Measurements from ENCODE around the gene MMP13.

DNA sequence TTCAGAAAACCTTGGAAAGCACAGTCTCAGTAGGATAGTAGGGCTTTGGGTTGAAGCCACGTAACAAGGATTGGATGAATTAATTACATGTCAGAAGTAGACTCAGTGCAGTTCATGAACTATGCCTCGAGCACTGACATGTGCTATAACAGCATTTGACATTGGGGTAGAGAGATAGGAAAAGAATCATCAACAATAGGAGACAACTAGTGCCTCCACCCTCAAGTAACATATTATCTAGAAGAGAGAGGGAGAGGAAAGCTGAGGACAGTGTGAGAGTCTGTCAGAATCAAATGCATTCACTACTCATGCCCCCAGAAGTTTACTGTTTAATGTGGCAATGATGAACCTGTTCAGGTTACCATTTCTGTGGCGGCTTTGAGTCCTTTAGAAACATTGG is 26.4 kb downstream of the MMP13 start:
- TF ChIP-seq, protein P1, sequence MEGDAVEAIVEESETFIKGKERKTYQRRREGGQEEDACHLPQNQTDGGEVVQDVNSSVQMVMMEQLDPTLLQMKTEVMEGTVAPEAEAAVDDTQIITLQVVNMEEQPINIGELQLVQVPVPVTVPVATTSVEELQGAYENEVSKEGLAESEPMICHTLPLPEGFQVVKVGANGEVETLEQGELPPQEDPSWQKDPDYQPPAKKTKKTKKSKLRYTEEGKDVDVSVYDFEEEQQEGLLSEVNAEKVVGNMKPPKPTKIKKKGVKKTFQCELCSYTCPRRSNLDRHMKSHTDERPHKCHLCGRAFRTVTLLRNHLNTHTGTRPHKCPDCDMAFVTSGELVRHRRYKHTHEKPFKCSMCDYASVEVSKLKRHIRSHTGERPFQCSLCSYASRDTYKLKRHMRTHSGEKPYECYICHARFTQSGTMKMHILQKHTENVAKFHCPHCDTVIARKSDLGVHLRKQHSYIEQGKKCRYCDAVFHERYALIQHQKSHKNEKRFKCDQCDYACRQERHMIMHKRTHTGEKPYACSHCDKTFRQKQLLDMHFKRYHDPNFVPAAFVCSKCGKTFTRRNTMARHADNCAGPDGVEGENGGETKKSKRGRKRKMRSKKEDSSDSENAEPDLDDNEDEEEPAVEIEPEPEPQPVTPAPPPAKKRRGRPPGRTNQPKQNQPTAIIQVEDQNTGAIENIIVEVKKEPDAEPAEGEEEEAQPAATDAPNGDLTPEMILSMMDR (IDR thresholded peaks at IDR 0.05), result no peak
- TF ChIP-seq EP300 (IDR thresholded peaks at IDR 0.05) (no peak), POLR2AphosphoS5 (IDR thresholded peaks at IDR 0.05) (no peak)
